GM19099 (cell line): ENCODE measurements around the gene NIN.

ENCODE experiments used
- POLR2A ChIP-seq: IDR thresholded peaks from 3 replicates; pipeline ENCODE4 v1.6.1; 2011; ENCODE audit warnings: low read depth; ENCODE audit not compliant: insufficient read length; ENCODE audit errors: extremely low read depth

NIN gene

GRCh38 chr14:50813544-50813863 lies 17.5 kb downstream of the NIN start:
- TF ChIP-seq POLR2A, result no peak

GRCh38 chr14:50812856-50813543 lies 18.0 kb downstream of the NIN start:
- no peak for TF ChIP-seq POLR2A

- no peak for TF ChIP-seq POLR2A
Observed at GRCh38 chr14:50812180-50812579, 18.8 kb downstream of the NIN start.

DNA sequence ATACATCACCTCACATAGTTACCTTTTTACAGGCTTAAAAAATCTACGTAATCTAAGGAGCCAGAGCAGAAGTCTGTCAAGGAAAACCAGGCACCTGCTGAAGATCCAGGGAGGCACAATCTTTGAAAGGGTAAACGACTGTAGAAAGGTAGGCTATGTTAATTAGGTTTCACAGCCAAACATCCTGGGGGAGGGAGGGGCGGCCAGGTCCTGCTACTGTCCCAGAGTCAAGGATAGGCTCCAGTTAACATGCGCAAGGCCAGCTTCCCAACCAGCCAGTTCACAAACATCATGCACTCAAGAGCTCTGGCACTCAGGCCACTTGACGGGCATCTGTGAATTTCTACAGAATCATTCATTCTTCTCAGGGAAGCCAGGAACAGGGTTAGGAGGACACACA lies 22.9 kb downstream of the NIN start:
- no peak for TF ChIP-seq POLR2A

DNA sequence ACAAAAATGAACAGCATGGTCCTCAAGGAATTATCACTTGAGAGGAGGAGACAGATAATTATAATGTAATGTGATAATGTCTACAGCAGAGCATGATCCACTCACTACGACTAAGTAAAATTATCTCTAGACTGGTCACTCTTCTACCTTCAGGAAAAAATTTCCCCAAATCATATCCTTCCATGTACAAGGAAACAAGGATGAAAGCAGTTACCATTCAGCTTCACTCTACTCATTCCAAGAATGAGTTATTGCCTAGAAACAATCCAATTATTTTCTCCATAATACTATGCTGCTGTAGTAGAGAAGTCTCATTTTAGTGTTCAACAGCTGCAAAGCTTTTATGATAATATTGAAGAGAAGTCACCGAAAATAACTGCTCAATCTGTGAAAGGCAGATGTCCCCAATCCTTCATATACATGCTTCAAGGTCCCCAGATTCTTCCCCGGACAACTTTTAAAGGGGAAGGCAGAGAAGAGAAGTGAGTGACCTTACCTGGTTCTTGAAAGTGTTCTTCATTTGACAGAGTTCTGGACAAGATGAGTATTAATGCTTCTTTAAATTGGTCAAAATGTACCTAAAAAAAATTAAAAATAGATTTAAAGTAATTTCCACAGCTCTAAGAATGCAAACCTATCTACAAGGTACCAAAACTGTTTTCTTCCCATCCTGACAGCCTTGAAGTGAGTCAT lies 24.6 kb downstream of the NIN start:
- TF ChIP-seq POLR2A, result no peak

DNA sequence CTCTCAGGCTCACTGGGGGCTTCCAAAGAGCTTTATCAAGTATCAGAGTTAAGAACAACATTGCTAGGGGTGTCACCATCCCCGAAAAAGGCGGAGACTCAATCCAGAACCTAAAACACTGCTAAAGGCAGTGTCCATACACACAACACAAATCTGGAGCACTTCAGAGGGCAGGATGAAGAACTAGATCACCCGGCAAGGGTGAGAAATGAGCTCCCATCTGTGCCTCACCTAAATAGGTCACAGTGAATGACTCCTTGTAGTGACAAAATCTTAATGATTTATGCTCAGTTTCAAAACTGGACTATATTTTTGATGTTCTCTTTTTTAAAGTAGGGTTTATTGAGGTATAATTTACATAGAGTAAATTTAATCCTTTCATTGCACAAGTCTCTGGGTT lies 25.6 kb downstream of the NIN start:
- no peak for TF ChIP-seq POLR2A

GRCh38 chr14:50804181-50804721 lies 26.7 kb downstream of the NIN start:
- TF ChIP-seq POLR2A, result no peak

GRCh38 chr14:50801706-50802105 lies 29.3 kb downstream of the NIN start:
- TF ChIP-seq POLR2A, result no peak

DNA sequence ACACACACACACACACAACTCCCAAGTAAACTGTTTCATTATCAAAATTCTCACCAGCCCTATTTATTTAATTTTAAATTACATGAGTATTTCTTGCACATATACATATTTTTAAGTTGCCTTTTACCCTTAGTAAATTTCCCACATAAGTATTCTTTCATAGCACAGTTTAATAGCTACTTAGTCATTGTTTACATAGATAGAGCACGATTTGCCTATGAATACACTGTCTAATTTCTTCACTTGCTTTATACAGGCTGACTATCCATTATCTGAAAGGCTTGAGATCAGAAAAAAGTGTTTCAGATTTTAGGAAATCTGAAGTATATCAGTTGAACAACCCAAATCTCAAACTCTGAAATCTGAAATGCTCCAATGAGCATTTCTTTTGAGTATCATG lies 30.9 kb downstream of the NIN start:
- TF ChIP-seq POLR2A, result no peak

DNA sequence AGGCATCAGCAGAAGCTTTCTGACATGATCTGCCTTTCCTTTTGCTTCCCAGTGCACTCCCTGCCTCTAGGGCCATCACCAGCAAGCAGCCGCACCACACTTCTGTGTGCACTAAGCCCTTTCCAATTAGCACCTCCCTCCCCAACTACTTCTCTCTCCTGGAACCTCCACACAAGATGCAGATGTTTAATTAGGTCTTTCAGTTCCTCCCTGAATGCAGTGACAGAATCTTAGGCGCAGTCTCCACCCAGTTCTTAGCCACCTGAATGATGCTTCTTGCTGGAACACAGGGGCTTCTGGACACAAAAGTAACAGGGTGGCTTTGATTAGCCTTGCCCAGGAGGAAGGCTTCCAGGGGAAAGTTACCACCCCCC lies 32.9 kb downstream of the NIN start:
- TF ChIP-seq POLR2A, result no peak

DNA sequence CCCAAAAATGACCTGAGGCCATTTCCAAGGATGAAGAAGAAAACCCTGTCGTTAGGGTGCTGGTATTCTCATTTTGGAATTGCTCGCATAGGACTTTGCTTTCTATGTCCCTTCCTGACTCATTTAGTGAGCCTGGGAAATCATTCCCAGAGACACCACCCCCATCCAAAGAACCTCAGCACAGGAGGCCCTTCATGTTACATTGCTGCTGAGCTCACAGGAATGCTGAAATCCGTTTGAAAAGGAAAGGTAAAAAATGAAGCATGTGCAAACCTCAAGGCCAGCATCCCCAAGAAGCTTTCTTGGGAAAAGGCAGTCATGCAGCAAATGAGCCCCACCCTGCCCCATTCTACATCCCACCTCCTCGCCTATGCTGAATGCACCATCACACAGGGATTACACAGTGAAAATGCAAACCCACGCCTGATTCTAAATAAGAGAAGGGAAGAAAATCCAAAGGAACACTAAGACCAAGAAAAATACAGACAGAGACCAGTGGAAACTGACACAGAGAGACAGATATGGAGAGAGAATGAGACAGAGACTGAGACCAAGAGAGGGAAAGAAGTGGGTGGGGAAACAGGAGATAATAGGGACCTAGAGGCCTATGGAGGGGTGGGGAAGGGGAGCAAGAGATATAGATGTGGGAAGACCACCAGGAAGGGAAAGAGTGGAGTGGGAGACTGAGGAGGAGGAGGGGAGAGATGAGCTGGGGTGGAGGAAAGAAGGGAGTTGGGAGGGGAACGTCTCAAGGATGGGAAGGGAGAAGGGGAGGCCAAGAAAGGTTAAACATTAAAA lies 33.5 kb downstream of the NIN start:
- no peak for TF ChIP-seq POLR2A

GRCh38 chr14:50796390-50796789 lies 34.6 kb downstream of the NIN start:
- no peak for TF ChIP-seq POLR2A

- TF ChIP-seq POLR2A, result no peak
Observed at GRCh38 chr14:50795909-50796308, 35.1 kb downstream of the NIN start.

GRCh38 chr14:50795142-50795541 lies 35.8 kb downstream of the NIN start:
- no peak for TF ChIP-seq POLR2A

DNA sequence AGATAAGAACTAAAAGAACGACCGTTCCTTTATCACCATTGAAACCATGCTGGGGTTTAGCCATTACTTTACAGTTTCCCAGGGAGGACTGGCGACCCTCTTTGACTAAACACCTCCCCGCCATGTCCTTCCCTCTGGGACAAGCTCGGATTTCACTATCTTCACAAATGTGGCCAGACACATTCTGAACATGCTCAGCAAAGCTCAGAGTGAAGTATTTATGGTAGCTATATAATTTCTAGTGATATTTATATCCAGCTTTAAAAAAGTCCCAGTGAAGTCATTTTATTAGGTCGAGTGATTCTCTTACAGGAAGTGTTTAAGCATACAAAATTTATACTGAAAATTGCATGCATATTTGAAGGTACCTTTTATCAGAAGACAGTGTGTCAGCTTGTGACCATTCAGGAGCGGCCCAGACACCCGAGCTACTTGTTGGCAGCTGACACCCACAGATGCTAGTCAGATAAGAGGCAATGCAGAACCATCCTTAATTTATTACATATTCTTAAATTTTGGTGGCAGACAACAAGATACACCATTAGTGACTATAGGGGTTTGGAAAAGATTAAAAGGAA lies 36.8 kb downstream of the NIN start:
- TF ChIP-seq POLR2A, result no peak
